Measurements from ENCODE around the gene NPTXR.

Gene NPTXR

DNA sequence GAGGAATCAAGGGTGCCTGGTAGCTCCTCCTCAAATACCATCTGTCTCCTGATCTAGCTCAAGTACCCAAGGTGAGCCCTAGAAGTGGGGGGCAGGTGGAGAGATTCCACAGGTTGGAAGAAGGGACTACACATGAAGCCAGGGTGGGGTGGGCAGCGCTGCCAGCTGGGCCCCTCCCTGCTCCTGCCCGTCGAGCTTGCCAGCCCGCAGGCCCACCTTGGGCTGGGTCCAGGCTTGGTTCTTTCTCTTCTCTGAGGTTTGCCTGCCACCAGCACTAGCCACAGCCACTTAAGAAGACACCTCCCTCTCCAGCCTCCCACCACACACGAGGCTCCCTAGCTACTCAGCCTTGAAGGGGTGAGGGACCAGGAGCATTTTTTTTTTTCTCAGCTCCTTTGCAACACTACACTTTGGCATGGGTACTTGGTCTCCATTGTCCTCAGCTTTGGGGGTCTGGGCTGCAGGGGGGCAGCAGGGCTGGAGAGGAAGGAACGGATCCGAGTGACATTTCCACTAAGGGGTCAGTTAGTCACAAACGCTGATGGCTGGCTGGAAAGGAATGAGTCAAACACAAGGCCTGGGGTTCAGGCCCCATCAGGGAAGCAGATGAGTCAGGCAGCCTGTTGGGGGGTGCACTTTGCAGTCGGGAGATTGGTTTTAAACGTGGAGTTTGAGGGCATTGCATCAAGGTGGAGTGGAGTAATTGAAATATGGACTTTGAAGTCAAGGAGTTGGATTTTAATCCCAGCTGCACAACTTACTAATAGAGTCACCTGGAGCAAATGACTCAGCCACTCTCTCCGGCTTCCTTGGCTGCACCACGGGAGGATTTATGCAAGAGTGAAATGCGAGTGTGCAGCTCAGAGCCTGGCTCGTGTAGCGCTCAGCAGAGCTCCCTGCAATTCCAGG lies 7.4 kb upstream of the NPTXR start:
- DNase-seq: no peak

- DNase-seq: no peak
These were observed 6.6 kb upstream of the NPTXR start for GRCh38 chr22:38850399-38850798.

DNA sequence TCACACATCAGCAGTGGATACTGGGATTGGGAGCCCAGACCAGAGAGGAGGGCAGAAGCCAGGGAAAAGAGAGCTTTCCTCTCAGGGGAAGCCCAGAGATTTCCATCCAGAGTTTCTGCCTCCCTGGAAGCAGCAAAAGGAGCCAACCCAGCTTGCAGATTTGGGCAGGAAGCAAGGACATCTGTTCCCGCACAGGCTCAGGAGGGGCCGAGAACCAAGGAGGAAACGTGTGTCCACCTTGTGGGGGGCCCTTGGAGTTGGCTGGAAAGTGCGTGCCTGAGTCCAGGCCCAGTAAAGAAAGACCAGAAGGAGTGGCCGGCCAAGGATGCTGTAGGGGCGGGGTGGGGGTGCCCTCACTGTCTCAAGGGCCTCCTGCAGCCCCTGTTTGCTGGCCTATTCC lies 6.0 kb upstream of the NPTXR start:
- no peak for DNase-seq

GRCh38 chr22:38846412-38846811 lies 2.6 kb upstream of the NPTXR start:
- no peak for DNase-seq

GRCh38 chr22:38845004-38845740 lies 1.3 kb upstream of the NPTXR start:
- DNase-seq: no peak

DNA sequence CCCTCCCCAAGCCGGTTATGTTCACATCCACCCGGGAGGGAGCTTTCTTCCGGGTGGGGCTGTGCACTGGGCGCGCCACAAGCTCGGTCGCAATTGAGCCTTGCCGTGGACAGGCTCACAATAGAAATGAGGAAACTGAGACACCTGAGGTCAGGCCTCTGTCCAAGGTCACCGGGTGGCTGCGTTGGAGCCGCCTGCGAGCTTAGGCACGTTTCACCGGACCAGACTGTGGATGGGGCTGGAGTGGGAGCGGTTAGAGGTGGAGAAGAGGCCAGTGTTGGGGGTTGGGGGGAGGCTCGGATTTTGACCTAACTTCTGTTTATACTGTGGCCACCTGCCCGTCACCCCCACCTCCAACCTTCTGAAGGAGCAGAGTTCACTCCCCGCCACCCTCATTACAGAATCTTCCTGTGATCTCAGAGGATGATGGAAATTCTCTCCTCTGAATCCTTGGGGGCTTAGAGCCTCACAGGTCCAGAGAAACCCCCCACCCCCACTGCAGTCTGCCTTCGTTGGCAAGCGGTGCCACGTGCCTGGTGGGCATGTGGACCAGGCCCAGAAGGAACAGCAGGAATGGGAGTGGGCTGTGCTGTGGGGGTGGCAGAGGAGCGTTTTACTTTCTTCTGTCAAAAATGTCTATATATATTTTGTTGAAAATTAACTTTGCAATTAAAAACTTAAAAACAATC lies 631 bp upstream of the NPTXR start:
- no peak for DNase-seq

GRCh38 chr22:38843201-38843656 lies 599 bp downstream of the NPTXR start:
- peak; percentile 51 for DNase-seq

DNA sequence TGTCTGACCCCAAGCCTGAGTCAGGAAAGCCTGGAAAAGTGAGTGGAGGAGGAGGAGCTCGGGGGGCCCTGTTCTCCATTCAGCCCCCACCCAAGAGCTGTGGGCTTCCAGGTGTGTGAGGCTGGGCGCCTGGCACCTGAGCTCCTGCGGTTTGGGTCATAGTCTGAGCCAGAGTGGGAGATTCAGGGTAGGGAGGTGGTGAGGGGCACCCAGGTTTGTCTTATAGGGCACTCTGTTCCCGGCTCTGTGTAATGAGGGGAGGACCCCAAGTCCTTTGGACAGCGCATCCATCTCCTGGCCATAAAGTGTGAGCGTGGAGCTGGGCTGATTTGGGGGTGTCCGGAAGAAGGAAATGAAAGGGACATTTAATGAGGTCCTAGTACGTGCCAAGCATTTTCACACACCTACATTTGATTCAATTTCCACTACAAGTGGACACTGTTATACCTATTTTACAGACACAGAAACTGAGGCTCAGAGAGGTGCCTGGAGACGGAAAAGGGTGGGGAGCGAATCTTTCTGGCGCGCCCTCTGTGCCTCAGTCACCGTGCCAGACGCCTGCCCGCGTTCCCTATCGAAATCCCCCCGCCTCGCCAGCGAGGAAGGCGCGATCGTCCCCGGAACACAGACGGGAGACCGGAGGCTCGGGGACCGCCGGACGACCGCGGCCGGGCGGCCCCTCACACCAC lies 1.2 kb downstream of the NPTXR start:
- DNase-seq: no peak

- no peak for DNase-seq
These were observed 2.2 kb downstream of the NPTXR start for GRCh38 chr22:38841635-38842034.

DNA sequence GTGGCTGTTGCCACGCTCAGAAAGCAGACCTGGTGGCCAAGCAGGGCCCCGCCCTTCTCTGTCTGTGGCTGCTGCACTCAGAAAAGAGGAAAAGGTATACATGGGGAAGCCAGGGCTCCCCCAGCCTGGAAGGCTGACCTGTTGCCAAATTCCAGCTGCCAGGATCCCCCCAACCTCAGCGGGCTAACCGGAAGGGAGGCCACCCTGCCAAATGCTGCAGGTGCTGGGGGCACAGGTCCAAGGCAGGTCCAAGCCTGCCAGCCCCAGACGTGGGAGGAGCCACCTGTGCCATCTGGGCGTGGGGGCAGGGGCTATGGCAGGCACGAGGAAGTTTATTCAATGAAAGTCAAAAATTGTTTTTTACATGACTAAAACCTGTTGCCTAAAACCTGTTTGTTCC lies 2.6 kb downstream of the NPTXR start:
- DNase-seq: no peak

DNA sequence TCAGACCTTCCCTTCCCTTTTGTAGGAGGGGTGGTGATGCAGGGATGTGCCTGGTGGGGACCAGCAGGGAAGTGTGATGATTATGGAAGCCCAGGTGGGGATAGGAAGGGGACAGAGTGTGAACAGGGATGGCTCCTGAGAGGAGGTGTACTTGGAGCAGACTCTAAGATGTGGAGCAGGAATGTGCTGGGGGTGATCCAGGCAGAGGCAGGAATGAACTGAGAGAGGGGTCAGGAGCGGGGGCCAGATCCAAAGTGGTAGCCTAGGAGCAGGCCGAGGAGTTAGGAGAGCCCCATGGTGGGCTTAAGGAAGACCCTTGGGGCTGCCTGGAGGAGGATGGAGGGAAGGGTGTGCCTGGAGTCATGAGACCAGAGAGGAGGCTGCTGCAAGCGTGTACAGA lies 3.7 kb downstream of the NPTXR start:
- no peak for DNase-seq

- DNase-seq: no peak
These were observed 4.1 kb downstream of the NPTXR start for GRCh38 chr22:38839686-38840085.

GRCh38 chr22:38837414-38837928 lies 6.4 kb downstream of the NPTXR start:
- no peak for DNase-seq

DNA sequence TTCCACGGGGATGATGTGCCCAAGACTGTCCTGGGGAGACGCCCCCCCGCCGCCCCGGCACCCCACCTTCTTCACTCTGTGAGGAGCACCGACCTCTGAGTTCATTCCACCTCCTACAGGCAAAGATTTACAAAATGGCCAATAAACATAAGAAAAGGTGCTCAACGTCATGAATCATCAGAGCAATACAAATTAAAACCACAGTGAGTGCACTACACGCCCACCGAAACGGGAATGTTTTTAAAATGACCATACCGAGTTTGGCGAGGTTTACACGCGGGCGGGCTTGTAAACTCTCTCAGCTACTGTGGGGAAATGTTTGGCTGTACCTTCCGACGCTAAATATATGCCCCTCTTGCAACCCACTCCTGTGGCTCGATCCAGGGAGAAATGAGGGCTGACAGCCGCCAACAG lies 7.9 kb downstream of the NPTXR start:
- DNase-seq: no peak

DNA sequence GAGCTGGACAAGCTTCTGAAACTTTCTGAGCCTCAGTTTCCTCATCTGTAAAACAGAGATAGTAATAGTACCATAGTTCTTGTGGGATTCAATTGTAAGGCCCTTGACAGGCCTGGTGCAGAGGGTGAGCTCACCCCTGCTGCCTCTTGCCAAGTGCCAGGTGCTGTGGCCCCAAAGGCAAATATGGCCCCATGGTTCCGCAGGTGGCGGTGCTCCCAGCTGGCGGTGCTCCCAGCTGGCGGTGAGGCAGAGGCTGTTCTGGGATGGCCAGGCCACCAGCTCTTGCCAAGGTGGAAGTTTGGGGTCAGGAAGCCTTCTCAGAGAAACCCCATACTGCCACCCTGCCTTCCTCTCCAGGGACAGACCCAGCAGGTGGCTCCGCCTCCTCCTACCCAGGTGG lies 8.8 kb downstream of the NPTXR start:
- DNase-seq: no peak

DNA sequence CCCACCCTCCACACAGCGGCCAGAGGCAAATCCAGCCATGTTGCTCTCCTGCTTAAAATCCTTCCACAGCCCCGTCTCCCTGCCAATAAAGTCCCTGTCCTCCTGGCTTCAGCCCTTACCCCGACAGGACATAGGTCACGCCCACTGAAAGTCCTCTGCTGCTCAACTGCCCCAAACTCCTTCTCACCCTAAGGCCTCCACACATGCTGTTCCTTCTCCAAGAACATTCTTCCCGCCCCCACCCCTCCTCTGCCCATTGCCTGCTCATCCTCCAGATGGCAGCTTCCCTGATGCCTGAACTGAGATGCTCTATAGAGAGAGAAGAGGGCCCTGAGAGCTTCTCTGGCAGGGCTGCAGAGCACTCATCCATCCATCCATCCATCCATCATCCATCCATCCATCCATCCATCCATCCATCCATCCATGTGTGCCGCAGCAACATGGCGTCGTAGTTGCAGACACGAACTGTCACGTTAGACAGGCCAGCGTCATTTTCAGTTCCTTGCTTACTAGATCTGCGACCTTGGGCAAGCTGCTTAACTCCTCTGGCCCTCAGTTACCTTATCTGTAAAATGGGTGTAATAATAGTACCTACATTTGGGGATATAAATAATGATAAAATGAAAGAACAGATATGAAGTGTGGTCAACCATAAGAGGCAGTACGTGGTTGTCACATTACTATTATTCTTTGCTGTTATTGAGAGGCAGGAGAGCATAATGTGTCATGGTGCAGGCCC lies 9.4 kb downstream of the NPTXR start:
- no peak for DNase-seq

DNA sequence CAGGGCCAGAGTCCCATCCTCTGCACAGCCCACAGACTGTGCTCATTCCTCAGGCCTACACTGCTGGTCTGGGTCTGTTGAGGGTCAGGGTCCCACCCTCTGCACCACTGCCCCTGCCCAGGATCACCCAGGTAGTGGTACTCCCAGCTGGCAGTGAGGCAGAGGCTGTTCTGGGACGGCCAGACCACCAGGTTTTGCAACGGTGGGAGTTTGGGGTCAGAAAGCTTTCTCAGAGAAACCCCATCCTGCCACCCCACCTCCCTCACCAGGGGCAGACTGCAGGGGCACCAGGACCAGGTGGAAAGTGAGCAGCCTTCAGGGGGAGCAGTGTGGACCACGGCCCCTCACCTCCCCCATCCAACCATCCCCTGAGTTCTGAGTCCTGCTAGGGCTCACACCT lies 10.8 kb downstream of the NPTXR start:
- no peak for DNase-seq

- no peak for DNase-seq
These were observed 11.5 kb downstream of the NPTXR start for GRCh38 chr22:38832005-38832978.

DNA sequence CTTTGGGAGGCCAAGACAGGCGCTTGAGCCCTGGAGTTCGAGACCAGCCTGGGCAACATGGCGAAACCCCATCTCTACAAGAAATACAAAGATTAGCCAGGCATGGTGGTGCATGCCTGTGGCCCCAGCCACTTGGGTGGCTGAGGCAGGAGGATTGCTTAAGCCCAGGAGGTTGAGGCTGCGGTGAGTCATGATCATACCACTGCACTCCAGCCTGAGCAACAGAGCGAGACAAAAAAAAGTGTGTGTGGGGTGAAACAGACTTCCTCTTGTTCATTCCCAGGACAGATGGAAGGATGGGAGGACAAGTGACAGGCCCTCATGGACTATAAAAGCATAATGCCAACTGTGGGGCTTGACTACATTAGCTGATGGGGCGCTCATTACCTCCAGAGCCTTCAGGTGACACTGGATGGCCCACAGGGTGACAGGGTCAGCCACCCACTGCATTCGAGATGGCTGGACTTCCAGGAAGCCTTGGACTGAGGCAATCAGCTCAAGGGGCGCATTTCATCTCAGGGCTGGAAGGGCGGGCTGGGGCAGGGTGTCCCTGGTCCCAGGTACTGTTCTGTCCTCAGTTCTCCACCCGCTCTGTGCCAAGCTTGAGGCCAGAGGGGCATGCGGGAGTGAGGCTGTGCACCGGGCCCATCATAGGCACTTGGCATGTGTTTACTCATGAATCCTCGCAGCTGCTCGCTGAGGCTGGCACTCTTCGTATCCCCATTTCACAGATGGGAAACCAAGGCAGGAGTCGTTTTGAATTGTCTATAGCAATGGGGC lies 12.5 kb downstream of the NPTXR start:
- DNase-seq: no peak

GRCh38 chr22:38830845-38831108 lies 13.1 kb downstream of the NPTXR start:
- DNase-seq: no peak
